GM12892 (cell line): Measurements from ENCODE around the gene C1orf74.

ENCODE experiments used
- DNase-seq: peaks from one replicate; pipeline ENCODE4 v3.0.0; 2011; ENCODE audit not compliant: insufficient read length
- FAIRE-seq: peaks from 2 replicates; lab custom pipeline; 2011; peaks lifted over from hg19 to GRCh38; lab: Jason Lieb, UNC
- POLR2A ChIP-seq: IDR thresholded peaks from 2 replicates; pipeline ENCODE4 v1.6.1; 2011; ENCODE audit warnings: low read depth, low read length, control low read depth
- POLR2AphosphoS5 ChIP-seq: IDR thresholded peaks from 2 replicates; pipeline ENCODE4 v1.6.1; 2011; ENCODE audit warnings: low read depth, low read length, control low read depth
- TAF1 ChIP-seq: IDR thresholded peaks from 2 replicates; pipeline ENCODE4 v1.6.1; 2011; ENCODE audit warnings: low read depth, mild to moderate bottlenecking, control low read depth, low read length, borderline replicate concordance

Gene C1orf74

GRCh38 chr1:209785592-209785991 lies 1.2 kb upstream of the C1orf74 start:
- no peak for TF ChIP-seq POLR2A
- TF ChIP-seq TAF1, result no peak
- TF ChIP-seq POLR2AphosphoS5, result no peak
- FAIRE-seq, result peak; percentile 68
- DNase-seq, result no peak

GRCh38 chr1:209783386-209783785 lies 973 bp downstream of the C1orf74 start:
- TF ChIP-seq POLR2AphosphoS5, result no peak
- TF ChIP-seq TAF1, result no peak
- TF ChIP-seq POLR2A, result no peak
- FAIRE-seq, result no peak
- DNase-seq, result no peak

GRCh38 chr1:209780268-209780667 lies 4.1 kb downstream of the C1orf74 start:
- no peak for FAIRE-seq
- TF ChIP-seq POLR2AphosphoS5, result no peak
- no peak for TF ChIP-seq TAF1
- no peak for TF ChIP-seq POLR2A
- no peak for DNase-seq

- TF ChIP-seq POLR2A, result no peak
- TF ChIP-seq POLR2AphosphoS5, result no peak
- no peak for TF ChIP-seq TAF1
- no peak for DNase-seq
- no peak for FAIRE-seq
Measured at GRCh38 chr1:209778102-209778501, 6.3 kb downstream of the C1orf74 start.

GRCh38 chr1:209777587-209777986 lies 6.8 kb downstream of the C1orf74 start:
- DNase-seq (no peak), FAIRE-seq (no peak)
- TF ChIP-seq POLR2A (no peak), POLR2AphosphoS5 (no peak), TAF1 (no peak)

GRCh38 chr1:209775678-209776077 lies 8.7 kb downstream of the C1orf74 start:
- FAIRE-seq (no peak), DNase-seq (no peak)
- TF ChIP-seq POLR2AphosphoS5 (no peak), POLR2A (no peak), TAF1 (no peak)

GRCh38 chr1:209774592-209774991 lies 9.8 kb downstream of the C1orf74 start:
- FAIRE-seq (peak; percentile 14), DNase-seq (no peak)
- TF ChIP-seq POLR2A (no peak), TAF1 (no peak), POLR2AphosphoS5 (no peak)

- FAIRE-seq, result no peak
- DNase-seq, result no peak
- TF ChIP-seq TAF1, result no peak
- TF ChIP-seq POLR2A, result no peak
- no peak for TF ChIP-seq POLR2AphosphoS5
Measured at GRCh38 chr1:209772126-209772525, 12.2 kb downstream of the C1orf74 start.

- DNase-seq (no peak), FAIRE-seq (no peak)
- TF ChIP-seq POLR2AphosphoS5, result no peak
- TF ChIP-seq POLR2A, result no peak
- TF ChIP-seq TAF1, result no peak
Measured at GRCh38 chr1:209770636-209771415, 13.5 kb downstream of the C1orf74 start.

GRCh38 chr1:209769971-209770370 lies 14.4 kb downstream of the C1orf74 start:
- FAIRE-seq (peak; percentile 76), DNase-seq (no peak)
- TF ChIP-seq POLR2A, result no peak; the same call in none of the 2 replicates
- 0 out of 2 replicates have a peak, but pooled peaks have one; percentile 29 for TF ChIP-seq POLR2AphosphoS5

- FAIRE-seq, result peak; percentile 92
- TF ChIP-seq TAF1 (no peak), POLR2A (no peak; the same call in 1 of the 2 replicates), POLR2AphosphoS5 (no peak)
- DNase-seq, result peak; percentile 62
Measured at GRCh38 chr1:209769171-209769904, 15.0 kb downstream of the C1orf74 start.
